ENCODE measurements around the gene TNXB. TPM values are rescaled to one million over a fixed set of nuclear protein-coding genes. Genes with fewer than 3 reads are reported as not detected.
"Not testable (repeated sequence)": the region's sequence is repeated elsewhere in the genome, so short reads cannot be mapped to it uniquely, and the experiment has no call there.

Gene TNXB
- total RNA-seq, 1 experiment from 2014 or later = 1.4 TPM

- DNase-seq (ENCODE audit: low read depth); in situ Hi-C loops (cut with HindIII; ENCODE audit: low pct_unique_long_range_greater_than_20kb, low sequenced_read_pairs): not testable (repeated sequence)
Measured at GRCh38 chr6:32004864-32005537, 104.1 kb downstream of the TNXB start.

- in situ Hi-C loops (cut with HindIII; ENCODE audit: low pct_unique_long_range_greater_than_20kb, low sequenced_read_pairs); DNase-seq (ENCODE audit: low read depth): not testable (repeated sequence)
Measured at GRCh38 chr6:32004393-32004792, 104.7 kb downstream of the TNXB start.

GRCh38 chr6:32003301-32003700, 105.8 kb downstream of the TNXB start:
- in situ Hi-C loops (cut with HindIII; ENCODE audit: low pct_unique_long_range_greater_than_20kb, low sequenced_read_pairs); DNase-seq (ENCODE audit: low read depth): not testable (repeated sequence)

GRCh38 chr6:32002546-32003268, 106.4 kb downstream of the TNXB start:
- DNase-seq (ENCODE audit: low read depth); in situ Hi-C loops (cut with HindIII; ENCODE audit: low pct_unique_long_range_greater_than_20kb, low sequenced_read_pairs): not testable (repeated sequence)

- DNase-seq (ENCODE audit: low read depth); in situ Hi-C loops (cut with HindIII; ENCODE audit: low pct_unique_long_range_greater_than_20kb, low sequenced_read_pairs): not testable (repeated sequence)
Measured at GRCh38 chr6:31996385-31996784, 112.8 kb downstream of the TNXB start.

GRCh38 chr6:31994421-31994820, 114.7 kb downstream of the TNXB start:
- DNase-seq (ENCODE audit: low read depth); in situ Hi-C loops (cut with HindIII; ENCODE audit: low pct_unique_long_range_greater_than_20kb, low sequenced_read_pairs): not testable (repeated sequence)

Other genes with a start within 250 kb of the TNXB start
- 73.1 and 105 TPM in 2 replicates for gene NEU1, start 246.5 kb downstream of the TNXB start, total RNA-seq (2014; rRNA removed; shearing (Covaris generic); ENCODE audit: low replicate concordance)
- 0.54 TPM in 1 of 2 replicates, not detected in the other for gene SLC44A4, start 230.3 kb downstream of the TNXB start, total RNA-seq (2014; rRNA removed; shearing (Covaris generic); ENCODE audit: low replicate concordance)
- 74.6 and 79.0 TPM in 2 replicates for gene EHMT2, start 211.6 kb downstream of the TNXB start, total RNA-seq (2014; rRNA removed; shearing (Covaris generic); ENCODE audit: low replicate concordance)
- 5.5 and 9.3 TPM in 2 replicates for gene ZBTB12, start 207.3 kb downstream of the TNXB start, total RNA-seq (2014; rRNA removed; shearing (Covaris generic); ENCODE audit: low replicate concordance)
- gene C2, start 181.6 kb downstream of the TNXB start, total RNA-seq (2014; rRNA removed; shearing (Covaris generic); ENCODE audit: low replicate concordance) = 3.2 and 7.7 TPM in 2 replicates
- 2.6 and 4.7 TPM in 2 replicates for gene CFB, start 163.2 kb downstream of the TNXB start, total RNA-seq (2014; rRNA removed; shearing (Covaris generic); ENCODE audit: low replicate concordance)
- gene NELFE, start 150.4 kb downstream of the TNXB start, total RNA-seq (2014; rRNA removed; shearing (Covaris generic); ENCODE audit: low replicate concordance) = 293 and 348 TPM in 2 replicates
- gene SKIC2, start 150.2 kb downstream of the TNXB start, total RNA-seq (2014; rRNA removed; shearing (Covaris generic); ENCODE audit: low replicate concordance) = 29.2 and 49.6 TPM in 2 replicates
- 30.5 and 52.6 TPM in 2 replicates for gene DXO, start 137.2 kb downstream of the TNXB start, total RNA-seq (2014; rRNA removed; shearing (Covaris generic); ENCODE audit: low replicate concordance)
- gene C4A, start 127.3 kb downstream of the TNXB start, total RNA-seq (2014; rRNA removed; shearing (Covaris generic); ENCODE audit: low replicate concordance) = 0.30 TPM in 1 of 2 replicates, not detected in the other
- not detected in 2 replicates for gene C4B, start 94.5 kb downstream of the TNXB start, total RNA-seq (2014; rRNA removed; shearing (Covaris generic); ENCODE audit: low replicate concordance)
- gene CYP21A2, start 70.9 kb downstream of the TNXB start, total RNA-seq (2014; rRNA removed; shearing (Covaris generic); ENCODE audit: low replicate concordance) = not detected in 2 replicates
- gene ATF6B, start 18.9 kb upstream of the TNXB start, total RNA-seq (2014; rRNA removed; shearing (Covaris generic); ENCODE audit: low replicate concordance) = 9.2 and 9.7 TPM in 2 replicates
- 19.5 and 22.7 TPM in 2 replicates for gene FKBPL, start 20.9 kb upstream of the TNXB start, total RNA-seq (2014; rRNA removed; shearing (Covaris generic); ENCODE audit: low replicate concordance)
- gene PRRT1, start 42.6 kb upstream of the TNXB start, total RNA-seq (2014; rRNA removed; shearing (Covaris generic); ENCODE audit: low replicate concordance) = not detected in 2 replicates
- 27.3 and 270 TPM in 2 replicates for gene PPT2, start 44.8 kb upstream of the TNXB start, total RNA-seq (2014; rRNA removed; shearing (Covaris generic); ENCODE audit: low replicate concordance)
- gene EGFL8, start 55.3 kb upstream of the TNXB start, total RNA-seq (2014; rRNA removed; shearing (Covaris generic); ENCODE audit: low replicate concordance) = 1.5 and 3.6 TPM in 2 replicates
- gene AGPAT1, start 66.7 kb upstream of the TNXB start, total RNA-seq (2014; rRNA removed; shearing (Covaris generic); ENCODE audit: low replicate concordance) = 42.7 and 61.0 TPM in 2 replicates
- 111 and 147 TPM in 2 replicates for gene RNF5, start 69.1 kb upstream of the TNXB start, total RNA-seq (2014; rRNA removed; shearing (Covaris generic); ENCODE audit: low replicate concordance)
- gene AGER, start 74.9 kb upstream of the TNXB start, total RNA-seq (2014; rRNA removed; shearing (Covaris generic); ENCODE audit: low replicate concordance) = 1.7 and 1.9 TPM in 2 replicates
- 80.1 and 87.2 TPM in 2 replicates for gene PBX2, start 80.9 kb upstream of the TNXB start, total RNA-seq (2014; rRNA removed; shearing (Covaris generic); ENCODE audit: low replicate concordance)
- gene GPSM3, start 83.3 kb upstream of the TNXB start, total RNA-seq (2014; rRNA removed; shearing (Covaris generic); ENCODE audit: low replicate concordance) = 0.14 and 3.4 TPM in 2 replicates
- gene NOTCH4, start 114.7 kb upstream of the TNXB start, total RNA-seq (2014; rRNA removed; shearing (Covaris generic); ENCODE audit: low replicate concordance) = 0.26 and 0.71 TPM in 2 replicates

Data from Caki2 (cell line).